Superior temporal gyrus (tissue), 1 donor: Measurements from ENCODE around the gene ANAPC7.
A peak's percentile ranks its signal among the peaks of the same experiment; 100 is the strongest.
"Not testable (repeated sequence)": the region's sequence is repeated elsewhere in the genome, so short reads cannot be mapped to it uniquely, and the experiment has no call there.

Source experiments
- DNase-seq: peaks from one replicate; pipeline ENCODE4 v3.0.0-alpha.2; 2016; ENCODE audit errors: extremely low spot score

Gene ANAPC7, protein sequence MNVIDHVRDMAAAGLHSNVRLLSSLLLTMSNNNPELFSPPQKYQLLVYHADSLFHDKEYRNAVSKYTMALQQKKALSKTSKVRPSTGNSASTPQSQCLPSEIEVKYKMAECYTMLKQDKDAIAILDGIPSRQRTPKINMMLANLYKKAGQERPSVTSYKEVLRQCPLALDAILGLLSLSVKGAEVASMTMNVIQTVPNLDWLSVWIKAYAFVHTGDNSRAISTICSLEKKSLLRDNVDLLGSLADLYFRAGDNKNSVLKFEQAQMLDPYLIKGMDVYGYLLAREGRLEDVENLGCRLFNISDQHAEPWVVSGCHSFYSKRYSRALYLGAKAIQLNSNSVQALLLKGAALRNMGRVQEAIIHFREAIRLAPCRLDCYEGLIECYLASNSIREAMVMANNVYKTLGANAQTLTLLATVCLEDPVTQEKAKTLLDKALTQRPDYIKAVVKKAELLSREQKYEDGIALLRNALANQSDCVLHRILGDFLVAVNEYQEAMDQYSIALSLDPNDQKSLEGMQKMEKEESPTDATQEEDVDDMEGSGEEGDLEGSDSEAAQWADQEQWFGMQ

GRCh38 chr12:110403146-110403975 lies at the start of gene ANAPC7:
TSS of gene ANAPC7 (minus strand) at chr12:110403708. CDS start at chr12:110403627, 81 bp downstream.
- DNase-seq = peak; percentile 93

DNA sequence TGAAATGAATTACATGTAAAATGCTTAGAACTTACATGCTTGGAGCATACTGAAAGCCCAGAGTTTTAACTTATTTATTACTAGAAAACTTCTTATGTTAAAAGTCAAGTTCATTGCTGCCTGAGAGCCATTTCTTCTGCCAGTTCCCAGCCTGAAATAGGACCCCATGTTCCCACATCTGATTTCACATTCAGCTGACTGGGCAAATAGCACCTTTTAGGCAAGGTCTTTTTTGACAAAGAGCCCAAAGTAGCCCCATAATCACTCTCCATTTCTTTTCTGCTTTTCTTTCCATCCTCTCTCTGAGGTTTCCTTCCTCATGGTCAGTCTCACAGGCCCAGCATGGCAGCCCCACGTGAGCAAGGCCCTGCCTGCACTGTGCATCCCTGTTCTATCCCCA lies 47.8 kb upstream of the ANAPC7 start:
- no peak for DNase-seq

GRCh38 chr12:110449799-110450497 lies 46.4 kb upstream of the ANAPC7 start, which contains the start of gene ARPC3:
TSS of gene ARPC3 (minus strand) at chr12:110450337. CDS start at chr12:110450260, 77 bp downstream.
- peak; percentile 97 for DNase-seq

DNA sequence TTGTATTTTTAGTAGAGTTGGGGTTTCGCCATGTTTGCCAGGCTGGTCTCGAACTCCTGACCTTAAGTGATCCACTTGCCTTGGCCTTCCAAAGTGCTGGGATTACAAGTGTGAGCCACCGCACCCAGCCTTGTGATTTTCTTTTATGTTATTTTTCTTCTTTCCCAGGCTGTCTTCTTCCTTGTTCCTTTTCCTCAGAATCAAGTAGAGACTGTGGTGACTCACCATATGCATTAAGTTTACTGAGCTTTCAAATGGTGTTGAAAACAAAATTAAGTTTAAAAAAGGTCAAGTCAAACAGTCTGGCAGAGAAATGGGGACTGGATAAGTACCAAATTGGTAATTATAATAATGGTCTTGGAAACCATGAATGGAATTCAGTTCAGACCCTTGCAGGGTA lies 40.9 kb upstream of the ANAPC7 start:
- DNase-seq = no peak

DNA sequence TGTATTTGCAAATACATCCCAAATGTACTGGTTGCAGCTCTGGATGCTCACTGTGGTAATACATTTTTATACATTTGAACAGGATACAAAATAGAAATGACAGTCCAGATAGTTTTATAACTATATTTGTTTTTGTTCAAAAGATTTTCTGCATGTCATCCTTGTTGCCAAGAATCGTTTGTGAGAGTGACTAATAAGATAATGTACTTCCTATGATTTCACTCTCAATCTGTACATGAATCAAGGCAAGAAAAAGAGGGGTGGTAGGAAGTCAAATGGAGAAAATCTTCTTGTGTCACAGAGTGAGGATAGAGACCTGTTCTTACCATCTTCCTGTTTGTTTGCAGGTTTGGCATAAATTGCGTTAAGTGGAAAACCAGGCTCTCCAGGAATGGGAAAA lies 32.7 kb upstream of the ANAPC7 start:
- no peak for DNase-seq

- no peak for DNase-seq
These were observed 28.6 kb upstream of the ANAPC7 start for GRCh38 chr12:110431957-110432587.

GRCh38 chr12:110429676-110430075 lies 26.2 kb upstream of the ANAPC7 start:
- DNase-seq = not testable (repeated sequence)

- no peak for DNase-seq
These were observed 22.9 kb upstream of the ANAPC7 start for GRCh38 chr12:110426406-110426805.

- DNase-seq = no peak
These were observed 20.7 kb upstream of the ANAPC7 start for GRCh38 chr12:110424237-110424636.

- no peak for DNase-seq
These were observed 18.2 kb upstream of the ANAPC7 start for GRCh38 chr12:110421701-110422100.

DNA sequence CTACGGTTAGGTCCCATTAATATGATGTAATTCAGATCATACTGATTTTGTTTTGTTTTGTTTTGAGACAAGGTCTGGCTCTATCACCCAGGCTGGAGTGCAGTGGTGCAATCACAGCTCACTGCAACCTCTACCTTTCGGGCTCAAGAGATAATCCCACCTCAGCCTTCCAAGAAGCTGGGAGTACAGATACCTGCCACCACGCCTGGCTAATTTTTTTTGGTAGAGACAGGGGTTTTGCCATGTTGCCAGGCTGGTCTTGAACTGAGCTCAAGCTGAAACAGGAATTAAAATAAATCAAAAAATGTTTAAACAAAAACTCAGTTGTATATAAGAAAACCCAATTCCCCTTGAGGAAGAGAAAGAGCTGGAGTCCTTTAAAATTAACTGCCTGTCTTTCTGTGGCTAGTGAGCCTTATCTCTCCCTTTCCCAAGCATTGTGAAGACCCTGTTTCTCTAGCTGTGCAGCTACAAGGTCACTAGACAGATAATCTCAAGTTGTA lies 17.7 kb upstream of the ANAPC7 start:
- no peak for DNase-seq

GRCh38 chr12:110420644-110421043 lies 17.1 kb upstream of the ANAPC7 start:
- DNase-seq = not testable (repeated sequence)

GRCh38 chr12:110417113-110417512 lies 13.6 kb upstream of the ANAPC7 start:
- not testable (repeated sequence) for DNase-seq

DNA sequence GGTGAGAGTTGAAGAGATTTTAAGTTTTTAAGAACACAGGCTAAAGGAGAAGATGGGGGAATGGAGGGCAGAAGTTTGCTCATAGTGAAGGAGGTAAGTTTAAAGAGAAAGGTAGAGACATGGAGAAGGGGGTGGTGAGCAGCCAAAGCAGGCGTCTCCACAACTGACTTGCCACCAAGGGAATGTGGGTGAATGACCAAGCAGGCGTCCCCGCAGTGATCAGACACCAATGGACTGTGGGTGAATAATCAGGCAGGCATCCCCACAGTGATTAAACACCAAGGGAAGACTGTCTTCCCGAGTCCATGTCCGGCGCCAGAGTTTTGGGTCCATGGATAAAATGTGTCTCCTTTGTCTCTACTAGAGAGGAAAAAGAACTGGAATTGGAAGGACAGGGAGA lies 6.6 kb upstream of the ANAPC7 start:
- not testable (repeated sequence) for DNase-seq

- DNase-seq = not testable (repeated sequence)
These were observed 1.7 kb upstream of the ANAPC7 start for GRCh38 chr12:110405126-110405662.

DNA sequence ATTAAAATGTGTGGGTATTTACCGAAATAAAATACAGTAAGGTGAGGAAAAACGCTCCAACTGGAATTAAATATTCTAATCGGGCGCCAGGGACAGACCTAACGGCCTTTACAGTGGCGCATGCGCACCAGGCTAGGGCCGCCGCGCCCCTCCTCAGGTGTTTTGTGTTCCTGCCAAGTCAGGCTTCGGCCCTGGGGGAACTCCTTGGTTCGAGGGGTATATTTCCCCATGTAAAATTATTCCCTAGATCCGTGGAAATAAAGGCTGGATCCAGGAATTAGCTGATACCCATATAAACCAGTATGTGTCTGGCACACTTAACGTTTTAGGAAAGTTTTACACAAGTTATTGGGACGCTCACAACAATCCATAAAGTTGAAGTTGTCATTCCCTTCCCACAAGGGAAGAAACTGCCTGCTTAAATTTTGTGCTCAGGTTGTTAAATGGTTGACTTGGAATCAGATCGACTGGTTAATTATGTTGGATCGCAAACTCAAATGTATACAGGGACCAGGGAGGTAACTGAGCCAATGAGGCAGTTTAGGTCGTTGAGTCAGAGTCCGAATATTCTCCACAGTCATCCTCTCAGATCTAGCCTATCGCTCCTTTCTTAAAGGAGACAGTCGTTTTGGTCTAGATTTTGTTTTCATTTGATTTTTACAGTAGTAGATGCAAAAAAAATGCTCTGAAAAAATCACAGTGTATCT lies 621 bp upstream of the ANAPC7 start:
- DNase-seq = peak; percentile 86

- DNase-seq = no peak
These were observed 20.8 kb downstream of the ANAPC7 start for GRCh38 chr12:110382683-110383082.

- no peak for DNase-seq
These were observed 23.9 kb downstream of the ANAPC7 start for GRCh38 chr12:110379631-110380030.

GRCh38 chr12:110379197-110379596 lies 24.3 kb downstream of the ANAPC7 start:
- no peak for DNase-seq
